Tibial nerve (tissue), 4 donors: ENCODE results near the gene TM2D1. TPM values are rescaled to one million over a fixed set of nuclear protein-coding genes. Genes with fewer than 3 reads are reported as not detected.

Experiments used
- DNase-seq, 2 donors: peaks; one replicate each; pipeline ENCODE4 v3.0.0-alpha.2; 2019; ENCODE audit warnings: low spot score in 2 of 2
- H3K27ac ChIP-seq, 4 donors: fragments of 200-600 bp; sonication (generic) in 3 of 4; one replicate each; pipeline ENCODE4 v1.5.1; 2017 to 2019; ENCODE audit warnings: mild to moderate bottlenecking in 1 of 4
- H3K27me3 ChIP-seq, 2 donors: fragments of 200-600 bp; sonication (generic) in 1 of 2; one replicate each; pipeline versions ENCODE4 v1.5.1 to v1.6.0; 2017 to 2019
- H3K36me3 ChIP-seq, 3 donors: fragments of 200-600 bp; sonication (generic); one replicate each; pipeline ENCODE4 v1.5.1; 2018 to 2019
- H3K4me1 ChIP-seq, 4 donors: fragments of 200-600 bp; sonication (generic) in 3 of 4; one replicate each; pipeline ENCODE4 v1.5.1; 2017 to 2019
- H3K4me3 ChIP-seq, 4 donors: fragments of 200-600 bp; sonication (generic) in 3 of 4; one replicate each; pipeline ENCODE4 v1.5.1; 2017 to 2019; ENCODE audit warnings: mild to moderate bottlenecking in 1 of 4, moderate library complexity in 1 of 4
- H3K9me3 ChIP-seq, 4 donors: fragments of 200-600 bp; sonication (generic) in 3 of 4; one replicate each; pipeline ENCODE4 v1.5.1; 2017 to 2019
- EP300 ChIP-seq, 2 donors: sonication (generic); formaldehyde crosslinking; IDR thresholded peaks; one replicate each; pipeline ENCODE4 v1.6.1; 2017; ENCODE audit warnings: antibody characterized with exemption in 2 of 2, mild to moderate bottlenecking in 1 of 2
- POLR2A ChIP-seq, 2 donors: fragments of 450-650 bp; IDR thresholded peaks; one replicate each; pipeline ENCODE4 v1.6.1; 2017; ENCODE audit warnings: antibody characterized with exemption in 2 of 2, mild to moderate bottlenecking in 2 of 2, moderate library complexity in 2 of 2
- WGBS, 2 donors: methylation state at CpG; one replicate each; pipeline ENCODE4 v1.1.5; 2018; 5-methylcytosine and 5-hydroxymethylcytosine counted together
- total RNA-seq, 4 donors: library from RNA; depleted of rRNA; stranded (reverse); fragments of >200 nt; gene quantifications; one replicate each; pipeline ENCODE4 v1.1.0, GENCODE V29; 2016
- TF ChIP-seq, protein P1 (sequence below), 5 experiments: fragments of 200-600 bp in 3 of 5; fragments of 450-650 bp in 2 of 5; sonication (generic) in 3 of 5; IDR thresholded peaks; one replicate each; pipeline ENCODE4 v1.5.1; 2016 to 2019; ENCODE audit warnings: antibody characterized with exemption in 5 of 5, mild to moderate bottlenecking in 3 of 5, moderate library complexity in 2 of 5

The TM2D1 gene
- total RNA-seq, 4 donors from 2014 or later: 56.7 to 88.3 (median 77.1) TPM

DNA sequence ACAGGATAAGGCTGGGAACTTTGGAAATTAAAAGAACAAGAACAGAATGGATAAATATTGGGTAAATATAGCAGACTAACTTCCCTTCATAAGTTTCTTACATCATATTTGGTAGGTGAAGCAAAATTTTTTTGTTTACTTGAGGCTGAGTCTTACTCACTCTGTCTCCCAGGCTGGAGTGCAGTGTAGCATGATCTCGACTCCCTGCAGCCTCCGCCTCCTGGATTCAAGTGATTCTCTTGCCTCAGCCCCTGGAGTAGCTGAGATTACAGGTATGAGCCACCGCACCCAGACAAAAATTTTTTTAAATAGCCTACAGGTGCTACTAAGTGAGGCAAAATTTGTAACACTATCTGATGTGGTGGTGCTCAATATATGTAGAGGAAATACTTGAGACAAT, 50.7 kb downstream of the TM2D1 start:
- peaks cover 0 to 33% (median 0%) of the 10 kb centered on the region in 3 donors for H3K36me3 ChIP-seq
- no peaks in the 10 kb centered on the region for H3K27me3 ChIP-seq
- no peak for DNase-seq
- no peaks in the 10 kb centered on the region for H3K4me1 ChIP-seq
- 84 to 85% methylated on average over 3 of the region's 3 CpGs for WGBS, 2 donors
- TF ChIP-seq EP300 (IDR thresholded peaks at IDR 0.05) (no peak), POLR2A (IDR thresholded peaks at IDR 0.05) (no peak)
- TF ChIP-seq, protein P1, sequence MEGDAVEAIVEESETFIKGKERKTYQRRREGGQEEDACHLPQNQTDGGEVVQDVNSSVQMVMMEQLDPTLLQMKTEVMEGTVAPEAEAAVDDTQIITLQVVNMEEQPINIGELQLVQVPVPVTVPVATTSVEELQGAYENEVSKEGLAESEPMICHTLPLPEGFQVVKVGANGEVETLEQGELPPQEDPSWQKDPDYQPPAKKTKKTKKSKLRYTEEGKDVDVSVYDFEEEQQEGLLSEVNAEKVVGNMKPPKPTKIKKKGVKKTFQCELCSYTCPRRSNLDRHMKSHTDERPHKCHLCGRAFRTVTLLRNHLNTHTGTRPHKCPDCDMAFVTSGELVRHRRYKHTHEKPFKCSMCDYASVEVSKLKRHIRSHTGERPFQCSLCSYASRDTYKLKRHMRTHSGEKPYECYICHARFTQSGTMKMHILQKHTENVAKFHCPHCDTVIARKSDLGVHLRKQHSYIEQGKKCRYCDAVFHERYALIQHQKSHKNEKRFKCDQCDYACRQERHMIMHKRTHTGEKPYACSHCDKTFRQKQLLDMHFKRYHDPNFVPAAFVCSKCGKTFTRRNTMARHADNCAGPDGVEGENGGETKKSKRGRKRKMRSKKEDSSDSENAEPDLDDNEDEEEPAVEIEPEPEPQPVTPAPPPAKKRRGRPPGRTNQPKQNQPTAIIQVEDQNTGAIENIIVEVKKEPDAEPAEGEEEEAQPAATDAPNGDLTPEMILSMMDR (IDR thresholded peaks at IDR 0.05): no peak
- no peak overlapping the region for H3K27ac ChIP-seq
- H3K9me3 ChIP-seq: no peaks in the 10 kb centered on the region
- no peak overlapping the region for H3K4me3 ChIP-seq

DNA sequence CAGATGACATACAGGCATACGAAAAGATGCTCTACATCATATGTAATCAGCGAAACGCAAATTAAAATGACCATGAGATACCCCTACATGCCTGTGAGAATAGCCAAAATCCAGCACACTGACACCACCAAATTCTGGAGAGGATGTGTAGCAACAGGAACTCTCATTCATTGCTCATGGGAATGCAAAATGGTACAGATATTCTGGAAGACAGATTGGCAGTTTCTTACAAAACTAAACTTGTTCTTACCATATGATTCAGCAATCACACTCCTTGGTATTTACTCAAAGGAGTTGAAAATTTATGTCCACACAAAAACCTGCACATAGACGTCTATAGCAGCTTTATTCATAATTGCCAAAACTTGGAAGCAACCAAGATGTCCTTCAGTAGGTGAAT, 52.6 kb downstream of the TM2D1 start:
- Histone ChIP-seq H3K36me3 (peaks cover 0 to 17% (median 0%) of the 10 kb centered on the region in 3 donors), H3K4me1 (no peaks in the 10 kb centered on the region), H3K27me3 (no peaks in the 10 kb centered on the region), H3K4me3 (no peak overlapping the region), H3K9me3 (no peaks in the 10 kb centered on the region), H3K27ac (no peak overlapping the region)
- TF ChIP-seq, protein P1 (IDR thresholded peaks at IDR 0.05): no peak
- no peak for TF ChIP-seq EP300 (IDR thresholded peaks at IDR 0.05)
- TF ChIP-seq POLR2A (IDR thresholded peaks at IDR 0.05): no peak
- DNase-seq: no peak
- 90 to 93% methylated on average over 4 of the region's 4 CpGs for WGBS, 2 donors

- Histone ChIP-seq H3K4me3 (no peak overlapping the region), H3K27me3 (no peaks in the 10 kb centered on the region), H3K4me1 (no peaks in the 10 kb centered on the region), H3K36me3 (peaks cover 0 to 12% (median 0%) of the 10 kb centered on the region in 3 donors), H3K27ac (no peak overlapping the region), H3K9me3 (no peaks in the 10 kb centered on the region)
- WGBS, 2 donors: 70 to 80% methylated on average over 2 of the region's 2 CpGs
- TF ChIP-seq EP300 (IDR thresholded peaks at IDR 0.05): no peak
- TF ChIP-seq, protein P1 (IDR thresholded peaks at IDR 0.05): no peak
- TF ChIP-seq POLR2A (IDR thresholded peaks at IDR 0.05): no peak
- no peak for DNase-seq
Measured at GRCh38 chr1:61670445-61670844, 54.5 kb downstream of the TM2D1 start.

DNA sequence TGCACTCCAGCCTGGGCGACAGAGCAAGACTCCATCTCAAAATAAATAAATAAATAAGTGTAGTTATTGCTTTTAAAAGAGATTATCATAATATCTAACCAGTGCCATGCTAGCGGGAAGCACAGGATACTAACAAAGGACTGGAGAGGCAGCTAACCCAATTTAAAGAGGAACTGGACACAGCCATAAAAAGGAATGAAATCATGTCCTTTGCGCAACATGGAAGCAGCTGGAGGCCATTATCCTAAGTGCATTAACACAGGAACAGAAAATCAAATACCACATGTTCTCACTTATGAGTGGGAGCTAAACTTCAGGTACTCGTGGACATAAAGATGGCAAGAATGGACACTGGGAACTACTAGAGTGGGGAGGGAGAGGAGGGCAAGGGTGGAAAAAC, 54.9 kb downstream of the TM2D1 start:
- no peak overlapping the region for H3K4me3 ChIP-seq
- TF ChIP-seq POLR2A (IDR thresholded peaks at IDR 0.05) (no peak), EP300 (IDR thresholded peaks at IDR 0.05) (no peak)
- TF ChIP-seq, protein P1 (IDR thresholded peaks at IDR 0.05): no peak
- peak in 1 of 2 donors; percentile 7 for DNase-seq
- no peaks in the 10 kb centered on the region for H3K27me3 ChIP-seq
- no peak overlapping the region for H3K27ac ChIP-seq
- peaks cover 0 to 12% (median 0%) of the 10 kb centered on the region in 3 donors for H3K36me3 ChIP-seq
- H3K9me3 ChIP-seq: no peaks in the 10 kb centered on the region
- WGBS, 2 donors: 69 to 84% methylated on average over 4 of the region's 4 CpGs
- no peaks in the 10 kb centered on the region for H3K4me1 ChIP-seq

DNA sequence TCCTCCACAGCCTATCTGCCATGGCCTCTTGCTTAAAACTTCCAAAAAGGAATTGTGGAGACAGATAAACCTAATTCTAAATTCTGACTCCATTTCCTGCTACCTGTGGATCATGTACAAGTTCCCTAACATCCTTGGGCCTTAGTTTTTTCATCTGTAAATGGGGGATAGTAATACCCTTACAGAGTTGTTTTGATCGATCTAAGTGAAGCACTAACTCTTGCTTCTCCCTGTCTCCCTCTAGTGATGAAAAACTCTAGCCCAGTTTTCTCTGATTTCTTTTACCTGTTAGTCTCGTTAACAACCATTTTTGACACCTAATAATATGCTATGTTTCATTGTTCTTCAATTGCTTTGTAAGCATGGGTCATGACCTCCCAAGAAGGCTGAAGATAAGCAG, 65.9 kb downstream of the TM2D1 start:
- no peak for DNase-seq
- no peaks in the 10 kb centered on the region for H3K36me3 ChIP-seq
- no peaks in the 10 kb centered on the region for H3K27me3 ChIP-seq
- no peaks in the 10 kb centered on the region for H3K4me1 ChIP-seq
- 70 to 85% methylated on average over 2 of the region's 2 CpGs for WGBS, 2 donors
- H3K27ac ChIP-seq: no peak overlapping the region
- no peaks in the 10 kb centered on the region for H3K9me3 ChIP-seq
- H3K4me3 ChIP-seq: no peak overlapping the region
- TF ChIP-seq POLR2A (IDR thresholded peaks at IDR 0.05): no peak
- no peak for TF ChIP-seq EP300 (IDR thresholded peaks at IDR 0.05)
- TF ChIP-seq, protein P1 (IDR thresholded peaks at IDR 0.05): no peak
